Measurements from ENCODE around the gene SPSB1. TPM values are rescaled to one million over a fixed set of nuclear protein-coding genes. Genes with fewer than 3 reads are reported as not detected.
A peak's percentile ranks its signal among the peaks of the same experiment; 100 is the strongest.

Gene SPSB1
- total RNA-seq, 1 donor from 2014 or later = 17.6 TPM

- H3K4me1 ChIP-seq = peaks cover 67% of the 10 kb centered on the region
- H3K9me3 ChIP-seq (replicated peaks) = no peaks in the 10 kb centered on the region
- H3K36me3 ChIP-seq = peaks cover 13% of the 10 kb centered on the region
- peak overlapping the region; percentile 97 for H3K27ac ChIP-seq (replicated peaks)
- no peak for TF ChIP-seq CTCF (IDR thresholded peaks at IDR 0.05; ENCODE audit: borderline replicate concordance)
- intact Hi-C loops (cut with micrococcal nuclease) = no loop called here
- no peaks in the 10 kb centered on the region for H3K27me3 ChIP-seq (ENCODE audit: low read depth)
- no peak for DNase-seq
- peak overlapping the region; percentile 16 for H3K4me3 ChIP-seq
Observed at GRCh38 chr1:9253453-9254105, 39.1 kb upstream of the SPSB1 start.

- DNase-seq = no peak
- no peak for TF ChIP-seq CTCF (IDR thresholded peaks at IDR 0.05; ENCODE audit: borderline replicate concordance)
- Histone ChIP-seq H3K27ac (replicated peaks) (peak overlapping the region; percentile 34), H3K4me3 (no peak overlapping the region), H3K36me3 (peaks cover 13% of the 10 kb centered on the region), H3K9me3 (replicated peaks) (no peaks in the 10 kb centered on the region), H3K4me1 (peaks cover 39% of the 10 kb centered on the region), H3K27me3 (ENCODE audit: low read depth) (no peaks in the 10 kb centered on the region)
- intact Hi-C loops (cut with micrococcal nuclease) = no loop called here
Observed at GRCh38 chr1:9256332-9256731, 36.4 kb upstream of the SPSB1 start.

GRCh38 chr1:9257851-9258250, 34.8 kb upstream of the SPSB1 start:
- Histone ChIP-seq H3K4me3 (no peak overlapping the region), H3K27me3 (ENCODE audit: low read depth) (no peaks in the 10 kb centered on the region), H3K4me1 (peaks cover 24% of the 10 kb centered on the region), H3K9me3 (replicated peaks) (no peaks in the 10 kb centered on the region), H3K27ac (replicated peaks) (no peak overlapping the region), H3K36me3 (peaks cover 24% of the 10 kb centered on the region)
- no peak for TF ChIP-seq CTCF (IDR thresholded peaks at IDR 0.05; ENCODE audit: borderline replicate concordance)
- no peak for DNase-seq
- intact Hi-C loops (cut with micrococcal nuclease) = no loop called here

- no peak for DNase-seq
- no peaks in the 10 kb centered on the region for H3K27me3 ChIP-seq (ENCODE audit: low read depth)
- H3K36me3 ChIP-seq = peaks cover 32% of the 10 kb centered on the region
- H3K27ac ChIP-seq (replicated peaks) = no peak overlapping the region
- no peak overlapping the region for H3K4me3 ChIP-seq
- peaks cover 16% of the 10 kb centered on the region for H3K4me1 ChIP-seq
- intact Hi-C loops (cut with micrococcal nuclease) = no loop called here
- TF ChIP-seq CTCF (IDR thresholded peaks at IDR 0.05; ENCODE audit: borderline replicate concordance) = no peak
- H3K9me3 ChIP-seq (replicated peaks) = no peaks in the 10 kb centered on the region
Observed at GRCh38 chr1:9258629-9259028, 34.1 kb upstream of the SPSB1 start.

- H3K27ac ChIP-seq (replicated peaks) = no peak overlapping the region
- peaks cover 5% of the 10 kb centered on the region for H3K4me1 ChIP-seq
- TF ChIP-seq CTCF (IDR thresholded peaks at IDR 0.05; ENCODE audit: borderline replicate concordance) = no peak
- no peak overlapping the region for H3K4me3 ChIP-seq
- no peak for DNase-seq
- no peaks in the 10 kb centered on the region for H3K27me3 ChIP-seq (ENCODE audit: low read depth)
- intact Hi-C loops (cut with micrococcal nuclease) = no loop called here
- H3K9me3 ChIP-seq (replicated peaks) = no peaks in the 10 kb centered on the region
- H3K36me3 ChIP-seq = peaks cover 48% of the 10 kb centered on the region
Observed at GRCh38 chr1:9260059-9260766, 32.5 kb upstream of the SPSB1 start.
